Urinary bladder (tissue), 4 donors: Measurements from ENCODE around the gene LIN37. TPM values are rescaled to one million over a fixed set of nuclear protein-coding genes. Genes with fewer than 3 reads are reported as not detected.

Experiments used
- DNase-seq: peaks from one replicate; pipeline ENCODE4 v3.0.0-alpha.2; 2015; ENCODE audit errors: extremely low spot score
- H3K27ac ChIP-seq: one replicate; pipeline ENCODE4 v1.5.1; 2013; ENCODE audit warnings: low read depth, mild to moderate bottlenecking, moderate library complexity
- H3K36me3 ChIP-seq: one replicate; pipeline ENCODE4 v1.6.1; 2013; ENCODE audit warnings: mild to moderate bottlenecking, moderate library complexity; ENCODE audit not compliant: insufficient read depth
- H3K4me1 ChIP-seq: one replicate; pipeline ENCODE4 v1.6.1; 2013; ENCODE audit warnings: mild to moderate bottlenecking, moderate library complexity; ENCODE audit not compliant: insufficient read depth
- H3K4me3 ChIP-seq: one replicate; pipeline ENCODE4 v1.5.1; 2013; ENCODE audit warnings: low read depth, low read length
- WGBS: extraction: QIAGEN DNeasy Blood & Tissue Kit; methylation state at CpG from one replicate; pipeline ENCODE4 v1.1.7; 2013; 5-methylcytosine and 5-hydroxymethylcytosine counted together
- polyA plus RNA-seq: library from polyadenylated mRNA; stranded (reverse); fragments of 200-250 nt; gene quantifications from one replicate; pipeline ENCODE4 v1.2.3, GENCODE V29; 2013
- total RNA-seq: library from RNA; depleted of rRNA; stranded (reverse); fragments of >200 nt; gene quantifications from one replicate; pipeline ENCODE4 v1.2.3, GENCODE V29; 2014
- donor health status: healthy with polysubstance abuse.
- donor health status: healthy.

Gene LIN37
- total and polyA plus RNA-seq, 2 donors: 5.4 to 18.8 TPM

- H3K36me3 ChIP-seq: no peaks in the 10 kb centered on the region
- WGBS: 85% methylated on average over 10 of the region's 10 CpGs
These were observed 36.9 kb downstream of the LIN37 start for GRCh38 chr19:35785339-35785627.

GRCh38 chr19:35786299-35787160, 38.2 kb downstream of the LIN37 start:
- Histone ChIP-seq H3K36me3 (no peaks in the 10 kb centered on the region), H3K4me1 (no peaks in the 10 kb centered on the region), H3K4me3 (no peak overlapping the region), H3K27ac (no peak overlapping the region)
- 90% methylated on average over 31 of the region's 31 CpGs for WGBS
- no peak for DNase-seq

More at GRCh38 chr19:35785339-35785627, 36.9 kb downstream of the LIN37 start:
- DNase-seq: no peak
- Histone ChIP-seq H3K4me1 (no peaks in the 10 kb centered on the region), H3K4me3 (no peak overlapping the region), H3K27ac (no peak overlapping the region)

- Histone ChIP-seq H3K27ac (no peak overlapping the region), H3K36me3 (no peaks in the 10 kb centered on the region), H3K4me3 (no peak overlapping the region), H3K4me1 (no peaks in the 10 kb centered on the region)
- no peak for DNase-seq
- WGBS: 93% methylated on average over 15 of the region's 15 CpGs
These were observed 38.9 kb downstream of the LIN37 start for GRCh38 chr19:35787227-35787799.

GRCh38 chr19:35788205-35788960, 40.0 kb downstream of the LIN37 start:
- Histone ChIP-seq H3K4me1 (no peaks in the 10 kb centered on the region), H3K4me3 (no peak overlapping the region), H3K36me3 (no peaks in the 10 kb centered on the region), H3K27ac (no peak overlapping the region)
- 76% methylated on average over 12 of the region's 12 CpGs for WGBS
- DNase-seq: no peak

GRCh38 chr19:35789195-35789977, 41.0 kb downstream of the LIN37 start:
- H3K4me1 ChIP-seq: no peaks in the 10 kb centered on the region
- WGBS: 81% methylated on average over 11 of the region's 11 CpGs

GRCh38 chr19:35789978-35790944, 41.9 kb downstream of the LIN37 start:
- 87% methylated on average over 19 of the region's 19 CpGs for WGBS

More at GRCh38 chr19:35789195-35789977, 41.0 kb downstream of the LIN37 start:
- Histone ChIP-seq H3K36me3 (no peaks in the 10 kb centered on the region), H3K27ac (no peak overlapping the region), H3K4me3 (no peak overlapping the region)
- no peak for DNase-seq

GRCh38 chr19:35790981-35791813, 42.8 kb downstream of the LIN37 start:
- H3K4me3 ChIP-seq: no peak overlapping the region

More at GRCh38 chr19:35789978-35790944, 41.9 kb downstream of the LIN37 start:
- H3K27ac ChIP-seq: no peak overlapping the region
- no peak overlapping the region for H3K4me3 ChIP-seq
- no peak for DNase-seq
- no peaks in the 10 kb centered on the region for H3K36me3 ChIP-seq
- no peaks in the 10 kb centered on the region for H3K4me1 ChIP-seq

GRCh38 chr19:35791814-35792279, 43.5 kb downstream of the LIN37 start:
- 88% methylated on average over 9 of the region's 9 CpGs for WGBS
- Histone ChIP-seq H3K27ac (no peak overlapping the region), H3K4me1 (no peaks in the 10 kb centered on the region), H3K4me3 (no peak overlapping the region), H3K36me3 (no peaks in the 10 kb centered on the region)
- DNase-seq: no peak

More at GRCh38 chr19:35790981-35791813, 42.8 kb downstream of the LIN37 start:
- 58% methylated on average over 20 of the region's 20 CpGs for WGBS
- Histone ChIP-seq H3K27ac (no peak overlapping the region), H3K36me3 (no peaks in the 10 kb centered on the region), H3K4me1 (no peaks in the 10 kb centered on the region)
- DNase-seq: no peak

GRCh38 chr19:35792312-35792711, 43.9 kb downstream of the LIN37 start:
- WGBS: 84% methylated on average over 15 of the region's 15 CpGs

GRCh38 chr19:35792888-35793287, 44.5 kb downstream of the LIN37 start:
- WGBS: 78% methylated on average over 8 of the region's 8 CpGs
- DNase-seq: no peak
- H3K4me3 ChIP-seq: no peak overlapping the region
- no peak overlapping the region for H3K27ac ChIP-seq
- H3K4me1 ChIP-seq: no peaks in the 10 kb centered on the region
- H3K36me3 ChIP-seq: no peaks in the 10 kb centered on the region

More at GRCh38 chr19:35792312-35792711, 43.9 kb downstream of the LIN37 start:
- no peak overlapping the region for H3K4me3 ChIP-seq
- H3K36me3 ChIP-seq: no peaks in the 10 kb centered on the region
- DNase-seq: no peak
- no peak overlapping the region for H3K27ac ChIP-seq
- no peaks in the 10 kb centered on the region for H3K4me1 ChIP-seq

GRCh38 chr19:35793381-35794165, 45.2 kb downstream of the LIN37 start:
- 72% methylated on average over 7 of the region's 7 CpGs for WGBS
- H3K36me3 ChIP-seq: no peaks in the 10 kb centered on the region

More at GRCh38 chr19:35793381-35794165, 45.2 kb downstream of the LIN37 start:
- Histone ChIP-seq H3K4me3 (no peak overlapping the region), H3K27ac (no peak overlapping the region), H3K4me1 (no peaks in the 10 kb centered on the region)
- no peak for DNase-seq
